HG03139 (cell line): Measurements from ENCODE around the gene GSTK1.
A peak's percentile ranks its signal among the peaks of the same experiment; 100 is the strongest.
"Not testable (repeated sequence)": the region's sequence is repeated elsewhere in the genome, so short reads cannot be mapped to it uniquely, and the experiment has no call there.

Experiments used
- ATAC-seq: cut with Tn5 transposase; IDR thresholded peaks from one replicate; pipeline ENCODE4 v1.9.1; 2021; ENCODE audit not compliant: unreplicated experiment

The GSTK1 gene

GRCh38 chr7:143263266-143264195 is at the start of gene GSTK1:
Gene GSTK1, plus strand, starts transcription at chr7:143263441. Its CDS starts 73 bp downstream, at chr7:143263514.
- ATAC-seq: peak; percentile 97

GRCh38 chr7:143213478-143213877 is 49.8 kb upstream of the GSTK1 start:
- not testable (repeated sequence) for ATAC-seq

DNA sequence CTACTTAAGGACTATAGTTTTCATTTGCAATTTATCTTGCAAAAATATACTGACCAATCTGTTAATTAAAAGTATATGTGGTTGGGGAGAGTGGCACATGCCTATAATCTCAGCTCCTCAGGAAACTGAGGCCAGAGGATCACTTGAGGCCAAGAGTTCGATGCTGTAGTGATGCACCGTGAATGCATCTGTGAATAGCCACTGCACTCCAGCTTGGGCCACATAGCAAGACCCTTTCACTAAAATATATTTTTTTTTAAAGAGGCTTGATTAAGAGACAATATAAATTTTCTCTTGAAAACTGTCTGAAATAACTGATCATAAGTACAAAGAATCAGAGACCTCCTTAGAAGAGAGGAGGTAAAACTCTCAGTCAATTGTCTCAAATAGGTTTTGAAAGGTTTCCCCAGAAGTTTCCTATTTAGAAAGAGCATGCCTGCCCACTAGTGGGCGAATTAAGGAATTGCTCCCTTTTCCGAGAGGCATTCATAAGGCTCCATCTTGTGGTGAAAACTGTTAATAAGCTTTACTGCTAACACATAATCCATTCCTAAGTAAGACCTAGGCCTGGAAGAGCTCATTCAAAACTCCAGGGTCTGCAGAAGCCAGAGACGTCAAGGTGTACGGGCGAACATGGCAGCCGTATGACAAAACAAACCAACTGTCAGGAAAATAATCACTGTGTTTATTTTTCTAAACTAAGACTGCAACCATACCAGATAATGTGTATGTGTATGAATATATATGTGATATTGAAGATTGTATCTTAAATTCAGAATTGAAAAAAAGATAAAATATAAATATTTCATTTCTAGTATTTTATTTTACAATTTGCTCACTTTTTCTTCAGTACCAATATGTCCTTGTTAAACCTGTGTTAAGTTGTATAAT is 48.2 kb upstream of the GSTK1 start:
- peak; percentile 82 for ATAC-seq

DNA sequence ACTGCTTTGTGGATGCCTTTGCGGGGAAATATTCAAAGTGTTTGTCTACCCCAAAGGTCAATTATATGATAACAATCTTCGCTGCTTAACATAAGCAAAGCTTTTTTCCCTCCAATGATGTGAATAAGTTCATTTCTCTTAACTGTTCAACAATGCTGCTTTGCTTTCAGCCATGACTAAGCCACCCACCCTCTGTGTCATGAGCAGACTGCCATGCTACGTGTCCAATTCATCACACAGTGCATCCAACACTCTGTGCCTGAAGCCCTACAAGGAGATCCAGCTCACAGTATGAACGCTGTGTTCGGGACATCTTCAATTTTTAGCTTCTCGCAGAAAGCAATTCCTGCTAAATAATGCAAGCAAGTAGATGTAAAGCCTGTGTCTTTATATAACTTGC is 47.1 kb upstream of the GSTK1 start:
- ATAC-seq: no peak

- ATAC-seq: no peak
Observed at GRCh38 chr7:143216686-143217085, 46.6 kb upstream of the GSTK1 start.

- no peak for ATAC-seq
Observed at GRCh38 chr7:143217806-143218205, 45.4 kb upstream of the GSTK1 start.

GRCh38 chr7:143221286-143221685 is 42.0 kb upstream of the GSTK1 start:
- no peak for ATAC-seq

DNA sequence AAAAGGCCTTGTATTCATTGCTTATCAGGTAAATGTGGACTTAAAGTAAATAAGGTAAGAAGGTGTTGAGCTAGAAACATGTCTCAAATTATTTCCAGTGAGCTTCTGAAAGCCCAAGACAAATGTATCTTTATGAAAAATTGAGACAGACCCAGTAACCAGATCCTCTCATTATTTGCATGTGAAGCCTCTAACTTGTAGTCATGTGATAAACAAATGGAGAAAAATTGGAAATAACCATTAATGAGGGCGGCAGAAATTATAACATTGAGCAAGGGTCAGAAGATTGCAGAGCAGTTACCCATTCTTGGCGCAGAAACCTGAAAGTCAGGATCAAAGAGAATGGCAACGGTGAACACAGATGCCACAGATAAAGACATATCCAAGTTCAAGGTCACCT is 41.5 kb upstream of the GSTK1 start, which contains the start of gene TAS2R40:
Gene TAS2R40 (plus strand): TSS at position 301 of the 400 bp plus-strand sequence. CDS start 42 bp downstream, at position 343.
- no peak for ATAC-seq

DNA sequence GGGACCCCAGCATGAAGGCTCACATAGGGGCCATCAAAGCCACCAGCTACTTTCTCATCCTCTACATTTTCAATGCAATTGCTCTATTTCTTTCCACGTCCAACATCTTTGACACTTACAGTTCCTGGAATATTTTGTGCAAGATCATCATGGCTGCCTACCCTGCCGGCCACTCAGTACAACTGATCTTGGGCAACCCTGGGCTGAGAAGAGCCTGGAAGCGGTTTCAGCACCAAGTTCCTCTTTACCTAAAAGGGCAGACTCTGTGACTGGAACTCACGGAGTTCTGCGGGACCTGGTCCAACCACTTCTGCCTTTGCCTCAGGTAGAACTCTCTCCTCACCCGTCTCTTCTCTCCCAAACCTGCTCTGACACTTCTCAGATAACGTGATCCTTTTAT is 40.5 kb upstream of the GSTK1 start:
- no peak for ATAC-seq

- ATAC-seq: no peak
Observed at GRCh38 chr7:143223784-143224183, 39.5 kb upstream of the GSTK1 start.

DNA sequence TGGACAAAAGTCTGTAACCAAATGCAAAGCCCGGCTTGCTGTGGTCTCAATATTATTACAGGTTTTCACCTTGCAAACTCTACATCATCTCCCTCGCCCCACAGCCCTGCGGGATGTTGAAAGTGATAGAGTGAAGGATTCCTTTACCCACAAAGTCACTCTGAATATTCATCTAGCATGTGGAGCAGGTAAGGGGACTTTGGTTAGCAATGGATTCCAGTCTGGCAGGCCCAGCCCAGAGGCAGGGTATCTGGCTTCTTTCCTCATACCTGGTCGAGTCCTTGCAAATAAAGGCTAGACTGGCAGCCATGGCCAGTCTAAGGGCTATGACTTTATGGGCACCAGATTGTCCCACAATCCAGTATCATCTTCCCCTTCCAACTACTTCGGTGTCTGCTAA is 38.2 kb upstream of the GSTK1 start:
- ATAC-seq: no peak

GRCh38 chr7:143227806-143228205 is 35.4 kb upstream of the GSTK1 start:
- no peak for ATAC-seq

- ATAC-seq: no peak
Observed at GRCh38 chr7:143229054-143229790, 34.0 kb upstream of the GSTK1 start.

GRCh38 chr7:143230602-143231457 is 32.4 kb upstream of the GSTK1 start:
- ATAC-seq: no peak

GRCh38 chr7:143233816-143234532 is 29.3 kb upstream of the GSTK1 start:
- no peak for ATAC-seq

GRCh38 chr7:143234533-143234875 is 28.7 kb upstream of the GSTK1 start:
- ATAC-seq: no peak

DNA sequence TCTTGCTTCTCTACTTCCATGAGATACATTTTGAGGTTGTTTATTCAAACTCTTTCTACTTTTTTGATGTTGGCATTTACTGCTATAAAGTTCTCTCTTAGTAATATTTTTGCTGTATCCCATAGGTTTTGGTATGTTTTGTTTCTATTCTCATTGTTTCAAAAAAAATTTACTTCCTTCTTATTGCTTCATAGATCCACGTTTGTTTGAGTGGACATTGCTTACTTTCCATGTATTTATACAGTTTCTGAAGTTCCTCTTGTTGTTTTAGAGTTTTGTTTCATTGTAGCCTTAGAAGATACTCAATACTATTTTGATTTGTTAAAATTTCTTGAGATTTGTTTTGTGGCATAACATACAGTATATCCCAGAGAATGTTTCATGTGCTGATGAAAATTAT is 27.7 kb upstream of the GSTK1 start:
- ATAC-seq: no peak

DNA sequence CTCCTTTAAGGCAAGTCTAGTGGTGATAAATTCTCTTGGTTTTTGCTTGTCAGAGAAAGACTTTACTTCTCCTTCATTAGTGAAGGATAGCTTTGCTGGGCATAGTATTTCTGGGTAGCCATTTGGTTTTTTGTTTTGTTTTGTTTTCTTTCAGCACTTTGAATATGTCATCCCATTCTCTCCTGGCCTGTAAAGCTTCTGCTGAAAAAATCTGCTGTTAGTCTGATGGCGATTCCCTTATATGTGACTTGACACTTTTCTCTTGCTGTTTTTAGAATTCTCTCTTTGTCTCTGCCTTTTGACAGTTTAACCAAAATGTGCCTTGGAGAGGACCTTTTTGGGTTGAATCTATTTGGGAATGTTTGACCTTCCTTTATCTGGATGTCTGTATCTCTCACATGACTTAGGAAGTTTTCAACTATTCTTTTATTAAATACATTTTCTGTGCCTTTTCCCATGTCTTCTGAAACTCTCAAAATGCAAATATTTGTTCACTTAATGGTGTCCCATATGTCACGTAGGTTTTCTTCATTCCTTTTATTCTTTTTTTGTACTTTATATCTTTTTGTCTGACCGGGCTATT is 26.7 kb upstream of the GSTK1 start:
- no peak for ATAC-seq

GRCh38 chr7:143237366-143237765 is 25.9 kb upstream of the GSTK1 start:
- no peak for ATAC-seq
